Amniotic stem cell (primary cell): ENCODE results near the gene GABRB3.

Experiments
- DNase-seq: peaks from one replicate; lab custom pipeline; 2025; lab: John Stamatoyannopoulos, UW

The GABRB3 gene

GRCh38 chr15:26630857-26631256 lies 142.0 kb downstream of the GABRB3 start:
- DNase-seq: no peak

GRCh38 chr15:26628879-26629529 lies 143.9 kb downstream of the GABRB3 start:
- DNase-seq: no peak

GRCh38 chr15:26628071-26628470 lies 144.8 kb downstream of the GABRB3 start:
- no peak for DNase-seq

- no peak for DNase-seq
Observed at GRCh38 chr15:26624128-26624527, 148.7 kb downstream of the GABRB3 start.

GRCh38 chr15:26623071-26623470 lies 149.8 kb downstream of the GABRB3 start:
- no peak for DNase-seq

GRCh38 chr15:26621816-26622215 lies 151.1 kb downstream of the GABRB3 start:
- DNase-seq: no peak

GRCh38 chr15:26620528-26621458 lies 152.1 kb downstream of the GABRB3 start:
- no peak for DNase-seq

GRCh38 chr15:26615927-26616302 lies 157.0 kb downstream of the GABRB3 start:
- DNase-seq: no peak

- DNase-seq: no peak
Observed at GRCh38 chr15:26615188-26615926, 157.5 kb downstream of the GABRB3 start.

- DNase-seq: no peak
Observed at GRCh38 chr15:26614734-26615133, 158.1 kb downstream of the GABRB3 start.

GRCh38 chr15:26598704-26599103 lies 174.2 kb downstream of the GABRB3 start:
- no peak for DNase-seq

- no peak for DNase-seq
Observed at GRCh38 chr15:26595611-26596010, 177.3 kb downstream of the GABRB3 start.

- no peak for DNase-seq
Observed at GRCh38 chr15:26590676-26591075, 182.2 kb downstream of the GABRB3 start.

GRCh38 chr15:26582840-26583239 lies 190.0 kb downstream of the GABRB3 start:
- DNase-seq: no peak

- no peak for DNase-seq
Observed at GRCh38 chr15:26580943-26581342, 191.9 kb downstream of the GABRB3 start.

GRCh38 chr15:26572602-26573350 lies 200.1 kb downstream of the GABRB3 start:
- DNase-seq: no peak

GRCh38 chr15:26571346-26571745 lies 201.5 kb downstream of the GABRB3 start:
- no peak for DNase-seq

- no peak for DNase-seq
Observed at GRCh38 chr15:26565542-26565941, 207.3 kb downstream of the GABRB3 start.

- no peak for DNase-seq
Observed at GRCh38 chr15:26564361-26564760, 208.5 kb downstream of the GABRB3 start.

- no peak for DNase-seq
Observed at GRCh38 chr15:26562336-26562735, 210.5 kb downstream of the GABRB3 start.

- DNase-seq: no peak
Observed at GRCh38 chr15:26561896-26562295, 211.0 kb downstream of the GABRB3 start.

- no peak for DNase-seq
Observed at GRCh38 chr15:26561130-26561529, 211.7 kb downstream of the GABRB3 start.
